Measurements from ENCODE around the gene CREBBP.
A peak's percentile ranks its signal among the peaks of the same experiment; 100 is the strongest.
"Not testable (repeated sequence)": the region's sequence is repeated elsewhere in the genome, so short reads cannot be mapped to it uniquely, and the experiment has no call there.

Gene CREBBP

DNA sequence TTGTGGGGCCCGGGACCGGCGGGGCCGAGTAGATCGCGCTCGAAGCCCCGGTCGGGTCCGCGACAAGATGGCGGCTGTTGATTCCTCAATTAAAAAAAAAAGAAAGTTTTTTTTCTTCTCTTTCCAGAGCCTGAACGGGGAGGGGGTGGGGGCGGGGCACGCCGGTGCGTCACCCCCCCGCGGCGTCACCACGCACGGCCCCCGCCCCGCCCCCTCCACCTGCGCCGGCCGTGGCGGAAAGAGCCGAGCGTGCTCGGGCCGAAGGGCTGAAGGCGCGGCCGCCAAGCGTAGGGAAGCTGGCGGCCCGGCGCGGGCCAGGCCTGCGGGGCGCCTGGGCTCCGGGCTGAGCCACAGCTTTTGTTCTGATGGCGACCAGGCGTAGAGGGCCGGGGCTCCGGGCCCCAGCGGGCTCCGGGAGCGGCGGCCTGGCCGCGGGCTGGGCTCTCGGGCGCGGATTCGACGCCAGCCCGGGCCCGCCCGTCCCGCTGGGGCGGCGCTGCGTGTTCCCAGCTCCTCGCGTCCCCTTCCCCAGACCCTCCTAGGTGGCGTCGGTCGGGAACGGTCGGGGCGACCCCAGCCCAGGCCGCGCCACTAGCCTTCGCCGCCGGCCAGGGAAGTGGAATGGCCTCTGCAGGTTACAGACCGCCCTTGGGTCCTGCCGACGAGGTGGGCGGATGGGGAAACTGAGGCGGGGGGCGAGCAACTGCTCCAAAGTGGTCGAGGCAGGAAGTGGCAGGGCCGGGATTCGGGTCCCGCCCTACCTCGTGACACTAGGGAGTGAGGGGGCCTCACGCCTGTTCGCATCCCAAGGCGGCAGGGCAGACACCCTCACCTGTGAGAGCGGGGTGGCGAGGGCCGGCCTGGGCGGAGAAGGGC lies at the start of gene CREBBP:
TSS of gene CREBBP (minus strand) at position 91 of the 876 bp plus-strand sequence. CDS start 797 bp downstream, outside the sequence.
- peak; percentile 91 for DNase-seq

DNA sequence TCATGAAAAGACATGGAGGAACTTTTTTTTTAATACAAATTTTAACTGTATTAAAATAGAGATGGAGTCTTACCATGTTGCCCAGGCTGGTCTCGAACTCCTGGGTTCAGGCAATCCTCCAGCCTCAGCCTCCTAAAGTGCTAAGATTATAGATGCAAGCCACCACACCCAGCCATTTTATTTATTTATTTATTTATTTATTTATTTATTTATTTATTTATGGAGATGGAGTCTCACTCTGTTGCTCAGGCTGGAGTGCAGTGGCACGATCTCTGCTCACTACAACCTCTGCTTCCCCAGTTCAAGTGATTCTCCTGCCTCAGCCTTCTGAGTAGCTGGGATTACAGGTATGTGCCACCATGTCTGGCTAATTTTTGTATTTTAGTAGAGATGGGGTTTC lies 46.6 kb upstream of the CREBBP start:
- DNase-seq, result not testable (repeated sequence)

DNA sequence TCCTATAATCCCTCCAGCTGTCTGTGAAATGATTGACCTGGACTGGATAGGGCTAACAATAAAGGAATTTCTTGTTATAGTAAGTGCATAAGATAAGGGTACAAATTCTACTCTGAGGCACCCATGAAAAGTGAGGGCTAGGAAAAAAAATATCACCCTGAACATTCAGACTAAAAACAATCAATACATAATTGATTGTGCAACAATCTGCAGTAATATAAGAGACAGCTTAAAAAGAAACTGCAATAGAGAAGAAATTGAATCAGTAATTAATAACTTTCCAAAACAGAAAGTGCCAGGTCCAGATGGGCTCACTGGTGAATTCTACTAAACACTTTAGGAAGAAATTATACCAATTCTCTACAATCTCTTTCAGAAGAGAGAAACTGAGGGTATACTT lies 44.2 kb upstream of the CREBBP start:
- no peak for DNase-seq

DNA sequence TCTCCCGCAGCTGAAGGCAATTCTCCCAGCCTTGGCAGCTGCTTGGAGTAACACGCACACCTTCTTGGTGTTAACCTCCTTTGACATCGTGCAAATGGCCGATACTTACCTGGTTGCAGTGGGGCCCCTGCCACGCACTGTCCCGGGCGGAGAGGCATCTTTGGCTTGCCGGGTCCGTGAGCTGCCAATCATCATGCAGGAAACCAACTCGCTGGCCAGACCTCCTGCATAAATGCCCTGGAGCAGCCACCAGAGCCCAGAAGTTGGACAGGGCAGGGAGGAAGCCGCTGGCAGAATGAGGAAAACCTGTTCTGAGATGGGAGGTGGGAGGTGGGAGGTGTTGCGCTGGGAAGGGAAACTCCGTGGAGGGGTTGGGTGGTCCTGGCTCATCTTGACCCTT lies 41.7 kb upstream of the CREBBP start:
- no peak for DNase-seq

DNA sequence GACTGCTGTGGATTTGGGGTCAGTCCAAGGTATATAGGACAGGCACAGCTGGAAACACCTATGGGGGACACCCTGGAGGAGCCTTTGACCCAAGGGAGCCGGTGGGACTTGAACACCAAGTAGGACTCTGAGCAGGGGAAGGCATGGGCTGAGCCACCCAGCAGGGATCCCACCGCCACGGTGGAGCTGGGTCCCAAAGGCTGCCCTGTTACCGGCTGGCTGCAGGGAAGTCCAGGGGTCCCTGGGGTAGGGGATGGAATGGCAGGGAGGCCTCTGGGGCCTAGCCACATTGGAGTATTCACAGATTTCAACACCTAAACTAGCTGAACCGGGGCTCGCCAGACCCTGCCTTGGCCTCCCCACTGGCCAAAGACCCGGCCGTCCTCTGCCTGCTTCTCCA lies 39.7 kb upstream of the CREBBP start:
- no peak for DNase-seq

DNA sequence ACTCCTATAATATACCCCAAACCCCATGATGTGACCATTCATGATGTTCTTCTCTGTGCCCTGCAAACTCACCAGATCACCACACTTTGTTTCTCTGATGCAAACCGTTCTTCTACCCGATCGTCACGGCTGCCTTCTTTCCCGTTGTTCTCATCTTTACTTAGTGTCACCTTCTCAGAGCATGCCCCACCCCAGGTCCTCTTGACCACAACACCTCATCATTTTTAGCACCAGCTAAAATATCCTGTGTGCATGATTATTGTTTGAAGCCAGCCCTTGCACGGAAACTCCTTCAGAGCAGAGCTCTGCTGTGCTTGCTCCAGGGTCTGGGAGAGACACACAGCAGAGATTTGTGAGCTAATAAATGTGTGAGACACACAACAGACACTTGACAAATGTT lies 38.9 kb upstream of the CREBBP start:
- no peak for DNase-seq

DNA sequence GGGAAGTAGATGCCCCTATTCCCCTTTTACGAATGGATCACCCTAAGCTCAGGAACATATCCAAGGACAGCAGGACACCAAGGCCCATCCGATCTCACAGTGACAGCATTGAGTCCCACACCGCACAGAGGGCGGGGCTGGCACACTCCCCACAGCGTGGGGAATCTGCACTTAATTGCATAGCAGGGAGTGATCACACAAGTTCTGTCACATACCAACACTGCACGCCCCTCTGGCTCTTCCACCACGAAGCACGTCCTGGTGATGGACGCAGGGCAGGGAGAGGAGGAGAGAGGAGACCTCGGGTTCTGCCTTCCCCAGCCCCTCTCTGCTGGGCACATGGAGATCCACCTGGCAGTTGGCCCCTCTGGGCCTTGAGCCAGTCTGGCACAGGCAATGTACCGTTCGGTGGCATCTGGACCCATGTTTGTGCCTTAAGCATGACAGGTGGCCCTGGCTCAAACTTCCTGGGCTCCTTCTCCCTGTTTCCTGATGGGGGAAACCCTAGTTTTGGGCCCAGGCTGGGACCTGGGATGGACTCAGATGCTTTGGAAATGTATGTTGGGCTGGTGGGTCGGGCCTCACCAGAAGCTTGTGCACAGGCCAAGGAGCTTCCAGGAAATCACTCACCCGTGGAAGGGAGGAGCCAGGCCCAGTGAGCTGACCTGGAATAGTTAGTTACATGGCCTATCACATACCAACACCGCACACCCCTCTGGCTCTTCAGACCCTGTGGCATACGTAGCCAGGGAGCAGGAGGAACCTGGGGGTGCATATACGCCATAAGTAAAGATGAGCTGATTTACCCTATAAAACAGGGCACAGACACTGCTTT lies 35.1 kb upstream of the CREBBP start:
- no peak for DNase-seq

DNA sequence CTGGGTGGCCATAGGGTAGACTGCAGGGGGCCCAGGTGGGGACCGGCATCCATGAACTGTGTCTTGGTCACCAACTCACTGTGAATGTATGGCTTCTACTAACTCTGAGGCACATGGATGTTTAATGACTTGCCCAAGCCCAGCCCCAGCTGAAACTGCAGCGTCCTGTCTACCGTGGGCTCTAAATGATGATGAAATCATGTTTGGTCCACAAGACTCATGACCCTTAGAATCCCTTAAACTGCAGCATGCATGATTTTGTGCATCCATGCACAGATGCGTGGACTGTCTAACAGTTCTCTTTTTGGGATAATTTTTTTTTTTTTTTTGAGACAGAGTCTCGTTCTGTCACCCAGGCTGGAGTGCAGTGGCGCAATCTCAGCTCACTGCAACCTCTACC lies 32.4 kb upstream of the CREBBP start:
- no peak for DNase-seq

DNA sequence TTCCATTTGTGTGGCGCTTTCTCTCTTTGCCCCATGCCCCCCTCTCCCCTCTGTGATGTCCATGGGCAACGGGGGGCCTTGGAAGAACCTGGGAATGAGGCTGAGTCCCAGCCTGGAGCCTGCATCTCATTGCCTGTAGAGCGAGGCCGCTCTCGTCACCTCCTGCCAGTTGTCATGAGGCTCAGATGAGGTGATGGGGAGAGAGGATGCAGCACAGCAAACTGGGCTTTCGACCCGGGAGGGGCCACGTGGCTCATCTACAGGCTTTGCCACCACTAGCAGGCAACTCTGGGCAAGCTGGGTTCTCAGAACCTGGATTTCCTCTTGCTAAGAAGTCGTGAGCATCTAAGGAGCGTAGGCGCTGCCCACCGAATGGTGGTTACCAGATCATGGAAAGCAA lies 31.9 kb upstream of the CREBBP start:
- no peak for DNase-seq

DNA sequence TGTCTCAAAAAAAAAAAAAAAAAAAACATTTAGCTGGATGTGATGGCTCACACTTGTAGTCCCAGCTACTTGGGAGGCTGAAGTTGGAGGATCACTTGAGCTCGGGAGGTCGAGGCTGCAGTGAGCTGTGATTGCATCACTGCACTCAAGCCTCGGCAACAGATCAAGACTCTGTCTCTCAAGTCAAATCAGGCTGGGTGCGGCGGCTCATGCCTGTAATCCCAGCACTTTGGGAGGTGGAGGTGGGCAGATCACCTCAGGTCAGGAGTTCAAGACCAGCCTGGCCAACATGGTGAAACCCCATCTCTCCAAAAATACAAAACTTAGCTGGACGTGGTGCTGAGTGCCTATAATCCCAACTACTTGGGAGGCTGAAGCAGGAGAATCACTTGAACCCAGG lies 31.2 kb upstream of the CREBBP start:
- not testable (repeated sequence) for DNase-seq

DNA sequence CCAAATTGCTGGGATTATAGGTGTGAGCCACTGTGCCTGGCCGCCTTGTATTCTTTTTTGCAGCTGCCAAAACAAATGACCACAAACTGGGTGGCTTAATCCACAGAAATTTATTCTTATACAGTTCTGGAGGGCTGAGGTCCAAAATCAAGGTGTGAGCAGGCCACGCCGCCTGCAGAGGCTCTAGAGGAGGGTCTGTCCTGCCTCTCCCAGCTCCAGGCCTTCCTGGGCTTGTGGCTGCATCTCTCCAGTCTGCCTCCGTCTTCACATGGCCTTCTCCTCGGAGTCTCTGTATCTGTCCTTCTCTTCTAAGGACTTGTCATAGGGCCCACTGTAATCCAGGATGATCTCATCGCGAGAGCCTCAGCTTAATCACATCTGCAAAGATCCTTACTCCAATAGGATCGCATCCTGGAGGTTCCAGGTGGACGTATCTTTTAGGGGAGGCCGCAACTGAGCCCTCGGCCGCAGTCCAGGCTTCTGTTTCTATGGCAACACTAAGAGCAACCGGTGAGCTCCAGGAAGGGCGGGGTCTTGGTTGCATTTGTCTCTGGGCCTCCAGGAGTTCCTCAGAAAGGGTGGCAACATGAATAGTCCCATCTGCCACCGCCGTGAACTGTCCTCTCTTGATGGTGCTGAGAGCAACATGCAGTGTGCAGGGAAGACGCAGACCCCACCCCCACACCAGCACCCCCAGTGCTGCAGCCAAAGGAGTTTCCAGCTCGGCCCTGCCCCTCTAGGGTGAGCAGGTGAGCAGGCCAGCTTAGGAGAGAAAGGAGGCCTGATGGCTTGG lies 29.5 kb upstream of the CREBBP start:
- DNase-seq, result no peak

DNA sequence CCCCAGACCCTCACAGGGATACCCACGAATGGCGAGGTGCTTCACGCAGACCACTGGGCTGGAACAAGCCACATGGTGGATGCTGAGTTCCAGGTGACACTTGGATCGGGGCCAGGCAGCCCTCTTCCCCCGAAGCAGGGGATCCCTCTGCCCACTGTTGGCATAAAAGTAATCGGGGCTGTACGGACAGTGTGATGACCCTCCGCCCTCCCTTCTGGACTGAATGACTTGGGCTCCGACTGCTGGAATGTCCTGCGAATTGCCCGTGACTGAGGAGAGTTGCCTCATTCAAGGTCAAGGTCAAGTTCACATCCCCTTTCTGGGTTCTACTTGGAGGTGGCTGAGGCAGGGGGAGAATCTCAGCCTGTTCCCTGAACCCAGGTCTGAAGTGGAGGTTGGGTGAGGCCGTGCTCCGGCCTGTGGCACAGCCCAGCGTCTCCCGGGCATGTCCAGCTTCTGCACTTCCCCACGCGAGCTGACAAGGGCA lies 28.5 kb upstream of the CREBBP start:
- no peak for DNase-seq

DNA sequence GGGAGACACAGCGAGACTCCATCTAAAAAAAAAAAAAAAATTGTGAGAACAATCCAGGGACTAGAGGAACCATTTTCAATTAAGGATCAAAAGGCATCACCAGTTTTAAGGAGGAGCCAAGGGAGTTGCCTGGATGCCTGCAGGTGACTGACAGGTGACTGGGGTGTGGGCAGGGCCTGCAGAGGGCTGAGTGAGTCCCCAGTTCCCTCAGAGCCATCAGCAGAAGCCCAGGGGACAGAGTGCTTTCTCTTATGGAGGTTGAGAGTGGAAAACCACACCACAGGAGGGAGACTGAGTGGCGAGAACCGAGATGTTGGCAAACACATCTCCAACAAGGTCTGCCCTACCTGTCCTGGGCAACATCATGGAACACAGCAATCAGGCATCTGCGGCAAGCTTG lies 27.1 kb upstream of the CREBBP start:
- DNase-seq, result no peak

DNA sequence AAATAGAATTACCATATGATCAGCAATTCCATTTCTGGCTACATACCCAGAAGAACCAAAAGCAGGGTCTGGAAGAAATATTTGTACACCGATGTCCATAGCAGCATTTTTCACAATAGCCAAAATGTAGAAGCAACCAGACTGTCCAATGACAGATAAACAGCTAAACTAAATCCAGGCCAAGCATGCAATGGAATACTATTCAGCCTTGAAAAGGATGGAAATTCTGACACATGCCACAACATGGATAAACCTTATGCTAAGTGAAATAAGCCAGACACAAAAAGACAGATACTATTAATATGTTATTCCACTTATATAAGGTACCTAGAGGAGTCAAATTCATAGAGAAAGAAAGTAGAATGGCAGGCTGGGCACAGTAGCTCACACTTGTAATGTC lies 25.9 kb upstream of the CREBBP start:
- no peak for DNase-seq

DNA sequence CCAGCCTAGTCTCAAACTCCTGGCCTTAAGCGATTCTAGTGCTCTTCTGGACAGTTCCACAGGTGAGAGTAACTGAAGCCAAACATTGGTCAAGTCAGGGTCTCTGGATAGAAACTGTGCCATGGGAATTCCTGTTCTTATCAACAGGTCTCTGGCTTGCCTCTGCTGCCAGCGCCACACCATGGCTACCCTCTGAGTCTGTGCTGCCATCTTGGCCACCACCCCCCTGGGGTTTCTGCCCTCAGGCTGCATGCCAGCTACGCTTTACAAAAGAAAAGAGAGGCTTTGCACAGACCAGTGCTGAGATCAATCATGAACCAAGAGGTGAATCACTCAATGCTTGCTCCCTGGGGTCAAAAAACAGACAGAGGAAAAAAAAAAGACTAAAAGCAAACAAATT lies 24.4 kb upstream of the CREBBP start:
- DNase-seq, result no peak

DNA sequence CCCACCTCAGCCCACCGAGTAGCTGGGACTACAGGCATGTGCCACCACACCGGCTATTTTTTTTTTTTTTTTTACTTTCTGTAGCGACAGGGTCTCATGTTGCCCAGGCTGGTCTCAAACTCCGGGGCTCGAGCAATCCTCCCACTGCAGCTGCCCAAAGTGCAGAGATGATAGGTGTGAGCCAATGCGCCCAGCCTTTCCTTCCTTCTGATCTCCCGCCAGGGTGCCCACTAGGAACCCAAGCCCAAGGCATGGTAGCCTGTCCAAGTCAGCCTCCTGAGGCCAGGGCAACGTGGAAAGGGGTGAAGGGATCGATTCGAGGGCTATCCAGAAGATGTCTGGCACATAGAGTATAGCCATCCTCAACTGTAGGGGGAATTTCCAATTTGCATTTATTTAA lies 9.6 kb upstream of the CREBBP start:
- no peak for DNase-seq

DNA sequence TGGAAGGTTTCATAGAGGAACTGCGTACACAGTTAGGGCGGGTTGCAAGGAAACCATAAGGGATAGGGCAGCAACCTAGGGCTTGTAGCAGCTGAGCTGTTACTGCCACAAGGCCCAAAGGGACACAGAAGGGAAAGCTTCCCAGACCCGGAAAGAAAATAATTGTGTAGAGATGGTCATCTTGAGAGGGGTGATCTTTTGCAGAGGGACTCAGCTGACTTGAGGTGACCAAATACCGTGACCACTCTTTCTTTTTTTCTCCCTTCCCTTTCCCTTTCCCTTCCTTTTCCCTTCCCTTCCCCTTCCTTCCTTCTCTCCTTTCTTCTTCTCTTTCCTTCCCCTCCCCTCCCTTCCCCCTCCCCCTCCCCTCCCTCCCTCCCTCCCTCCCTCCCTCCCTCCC lies 8.5 kb upstream of the CREBBP start:
- no peak for DNase-seq

DNA sequence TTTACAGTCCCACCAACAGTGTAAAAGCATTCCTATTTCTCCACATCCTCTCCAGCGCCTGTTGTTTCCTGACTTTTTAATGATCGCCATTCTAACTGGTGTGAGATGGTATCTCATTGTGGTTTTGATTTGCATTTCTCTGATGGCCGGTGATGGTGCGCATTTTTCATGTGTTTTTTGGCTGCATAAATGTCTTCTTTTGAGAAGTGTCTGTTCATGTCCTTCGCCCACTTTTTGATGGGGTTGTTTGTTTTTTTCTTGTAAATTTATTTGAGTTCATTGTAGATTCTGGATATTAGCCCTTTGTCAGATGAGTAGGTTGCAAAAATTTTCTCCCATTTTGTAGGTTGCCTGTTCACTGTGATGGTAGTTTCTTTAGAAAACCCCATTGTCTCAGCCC lies 5.5 kb upstream of the CREBBP start:
- not testable (repeated sequence) for DNase-seq

DNA sequence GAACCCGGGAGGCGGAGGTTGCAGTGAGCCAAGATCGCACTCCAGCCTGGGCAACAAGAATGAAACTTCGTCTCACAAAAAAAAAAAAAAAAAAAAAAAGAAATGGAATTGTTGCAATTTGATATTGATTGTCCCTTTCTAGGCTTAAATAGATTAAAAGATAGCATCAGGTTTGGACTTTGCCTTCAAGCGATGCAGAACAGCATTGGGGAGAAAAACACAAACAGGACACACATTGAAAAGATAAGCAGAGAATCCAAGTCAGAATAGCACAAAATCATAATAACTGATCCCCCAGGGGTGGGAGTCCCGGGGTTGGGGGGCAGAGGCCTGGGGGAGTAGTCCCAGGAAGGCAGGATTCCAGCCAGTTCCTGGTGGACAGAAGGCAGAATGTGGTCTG lies 3.9 kb upstream of the CREBBP start:
- DNase-seq, result no peak

DNA sequence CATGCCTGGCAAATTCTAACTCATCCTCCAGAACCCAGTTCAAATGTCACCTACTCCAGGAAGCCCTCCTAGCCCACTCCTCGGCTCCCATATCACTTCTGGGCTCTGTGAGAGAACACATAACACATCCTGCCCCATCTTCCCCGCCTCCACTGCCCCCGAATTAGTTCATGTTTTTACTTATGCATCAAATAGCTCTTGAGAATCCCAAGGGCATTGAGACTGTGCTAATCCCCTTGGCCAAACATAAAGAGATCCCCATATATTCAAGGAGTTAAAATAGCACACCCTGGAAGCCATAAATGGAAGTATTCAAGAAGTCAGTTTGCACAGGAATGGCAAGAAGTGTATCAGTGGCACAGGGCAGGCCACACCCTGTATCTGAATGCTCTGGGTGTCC lies 2.0 kb upstream of the CREBBP start:
- DNase-seq, result no peak

DNA sequence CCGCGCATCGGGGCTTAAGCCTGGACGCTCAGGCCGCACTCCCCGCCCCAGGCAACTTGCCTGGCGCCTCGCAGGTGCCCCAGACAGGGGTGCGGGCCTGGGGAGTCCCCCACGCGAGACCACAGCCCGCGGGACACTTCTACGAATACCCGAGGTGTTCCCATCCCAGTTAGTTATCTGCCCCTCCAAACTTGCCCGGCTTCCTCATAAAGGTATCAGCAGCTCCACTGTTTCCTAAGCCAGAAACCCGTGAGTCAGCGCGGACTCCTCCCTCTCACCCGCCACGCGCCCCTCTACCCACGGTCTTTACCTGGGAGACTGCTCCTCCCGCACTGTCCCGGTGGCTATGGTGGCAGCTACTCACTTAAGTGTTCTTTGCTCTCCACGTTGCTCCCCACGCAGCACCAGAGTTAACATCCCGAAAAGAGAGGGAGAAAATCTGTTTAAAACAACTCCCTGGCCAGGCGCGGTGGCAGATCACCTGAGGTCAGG lies 1.0 kb upstream of the CREBBP start:
- DNase-seq, result no peak

DNA sequence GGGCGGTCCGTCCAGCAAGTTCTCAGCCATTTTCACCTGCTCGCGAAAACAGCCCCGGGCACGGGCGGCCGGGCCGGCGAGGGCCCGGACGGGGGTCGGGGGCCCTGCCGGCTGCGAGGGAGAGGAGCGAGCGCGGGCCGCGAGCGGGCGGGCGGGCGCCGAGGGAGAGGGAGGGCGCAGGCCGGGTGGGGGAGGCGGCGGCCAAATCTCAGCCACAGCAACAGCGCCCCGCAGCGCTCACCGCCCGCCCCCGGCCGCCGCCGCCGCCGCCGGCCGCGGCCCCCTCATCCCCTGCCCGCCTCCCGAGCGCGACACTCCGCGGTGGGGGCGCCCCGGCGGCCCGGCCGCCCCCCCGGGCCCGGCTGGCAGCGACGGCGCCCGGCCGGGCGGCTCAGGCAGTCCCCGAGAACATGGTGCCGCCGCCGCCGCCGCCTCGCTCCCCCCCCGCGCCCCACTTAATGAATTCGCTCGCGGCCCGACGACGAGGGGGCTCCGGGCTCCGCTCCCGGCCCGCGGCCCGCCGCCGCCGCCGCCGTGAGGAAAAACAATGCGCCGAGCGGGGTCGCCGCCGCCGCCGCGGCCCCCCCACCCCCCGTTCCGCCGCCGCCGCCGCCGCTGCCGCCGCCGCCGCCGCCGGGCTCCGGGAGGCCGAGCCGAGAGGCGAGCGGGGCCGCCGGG lies 487 bp downstream of the CREBBP start:
- peak; percentile 59 for DNase-seq

All from midbrain (tissue), 1 donor.